DOHH2 (cell line): Measurements from ENCODE around the gene MGP.

Experiments used
- H3F3A ChIP-seq: fragments of 200-600 bp; sonication (generic), shearing (Covaris generic); 2 replicates; pipeline ENCODE4 v1.6.0; 2016; ENCODE audit warnings: antibody characterized with exemption, mild to moderate bottlenecking; ENCODE audit not compliant: control insufficient read depth, insufficient read depth
- H3K27ac ChIP-seq: fragments of 200-600 bp; sonication (generic); 2 replicates; pipeline ENCODE4 v1.5.1; 2014; ENCODE audit warnings: low read depth, mild to moderate bottlenecking, low read length, moderate library complexity
- H3K27me3 ChIP-seq: fragments of 200-600 bp; sonication (generic); 2 replicates; pipeline ENCODE4 v1.6.1; 2014; ENCODE audit warnings: mild to moderate bottlenecking, low read length, mixed read lengths; ENCODE audit not compliant: control insufficient read depth
- H3K36me3 ChIP-seq: fragments of 200-600 bp; sonication (generic); 2 replicates; pipeline ENCODE4 v1.6.1; 2014; ENCODE audit warnings: mild to moderate bottlenecking, low read length, moderate library complexity, mixed read lengths; ENCODE audit not compliant: control insufficient read depth
- H3K4me1 ChIP-seq: fragments of 200-600 bp; sonication (generic); 2 replicates; pipeline ENCODE4 v1.6.1; 2014; ENCODE audit warnings: mild to moderate bottlenecking, low read length, mixed read lengths; ENCODE audit not compliant: control insufficient read depth
- H3K4me2 ChIP-seq: fragments of 200-600 bp; sonication (generic); 2 replicates; pipeline ENCODE4 v1.6.0; 2014; ENCODE audit warnings: mild to moderate bottlenecking, low read length, moderate library complexity
- H3K4me3 ChIP-seq: fragments of 200-600 bp; sonication (generic); 2 replicates; pipeline ENCODE4 v1.5.1; 2014; ENCODE audit warnings: mild to moderate bottlenecking, low read length, mixed read lengths
- H3K79me2 ChIP-seq: fragments of 200-600 bp; sonication (generic); 2 replicates; pipeline ENCODE4 v1.6.1; 2014; ENCODE audit warnings: mild to moderate bottlenecking, low read length, mixed read lengths; ENCODE audit not compliant: control insufficient read depth
- H3K9me2 ChIP-seq: fragments of 200-600 bp; sonication (generic); replicated peaks from 2 replicates; pipeline ENCODE4 v1.6.1; 2014; ENCODE audit warnings: mild to moderate bottlenecking, low read length, mixed read lengths; ENCODE audit not compliant: control insufficient read depth
- H3K9me3 ChIP-seq: fragments of 200-600 bp; sonication (generic); 2 replicates; pipeline ENCODE4 v1.6.1; 2014; ENCODE audit warnings: antibody characterized with exemption, low read length, mixed read lengths; ENCODE audit not compliant: control insufficient read depth, insufficient read depth
- H4K20me1 ChIP-seq: fragments of 200-600 bp; sonication (generic); 2 replicates; pipeline ENCODE4 v1.6.0; 2014; ENCODE audit warnings: low read depth, mild to moderate bottlenecking, antibody characterized with exemption, low read length, moderate library complexity; ENCODE audit not compliant: control insufficient read depth, insufficient read depth
- CTCF ChIP-seq: fragments of 200-600 bp; sonication (generic); IDR thresholded peaks from one replicate; pipeline ENCODE4 v1.5.1; 2014; ENCODE audit warnings: antibody characterized with exemption, mild to moderate bottlenecking, low read depth, low read length; ENCODE audit not compliant: poor library complexity, severe bottlenecking
- EZH2phosphoT487 ChIP-seq: fragments of 200-600 bp; sonication (generic); IDR thresholded peaks from 2 replicates; pipeline ENCODE4 v1.6.1; 2017; ENCODE audit warnings: borderline replicate concordance, mild to moderate bottlenecking, antibody characterized with exemption, low read length, moderate library complexity, mixed read lengths

The MGP gene

GRCh38 chr12:14902465-14902864, 16.8 kb upstream of the MGP start:
- Histone ChIP-seq H3K79me2 (no peaks in the 10 kb centered on the region), H3K27ac (no peak overlapping the region), H3K9me2 (no peaks in the 10 kb centered on the region), H3K36me3 (no peaks in the 10 kb centered on the region), H3K9me3 (no peaks in the 10 kb centered on the region), H3K4me2 (no peak overlapping the region), H4K20me1 (no peaks in the 10 kb centered on the region), H3K4me3 (no peak overlapping the region), H3F3A (no peaks in the 10 kb centered on the region), H3K27me3 (no peaks in the 10 kb centered on the region), H3K4me1 (no peaks in the 10 kb centered on the region)
- no peak for TF ChIP-seq EZH2phosphoT487
- no peak for TF ChIP-seq CTCF

- Histone ChIP-seq H4K20me1 (no peaks in the 10 kb centered on the region), H3K79me2 (no peaks in the 10 kb centered on the region), H3K4me3 (no peak overlapping the region), H3K27ac (no peak overlapping the region), H3K4me2 (no peak overlapping the region), H3K9me3 (no peaks in the 10 kb centered on the region), H3K27me3 (no peaks in the 10 kb centered on the region), H3K36me3 (no peaks in the 10 kb centered on the region), H3K9me2 (no peaks in the 10 kb centered on the region), H3K4me1 (no peaks in the 10 kb centered on the region), H3F3A (no peaks in the 10 kb centered on the region)
- TF ChIP-seq EZH2phosphoT487 (no peak), CTCF (no peak)
Observed at GRCh38 chr12:14901228-14901562, 15.5 kb upstream of the MGP start.

GRCh38 chr12:14900521-14901227, 15.0 kb upstream of the MGP start:
- Histone ChIP-seq H3K4me2 (no peak overlapping the region), H3K9me2 (no peaks in the 10 kb centered on the region), H3K79me2 (no peaks in the 10 kb centered on the region), H3K27ac (no peak overlapping the region), H4K20me1 (no peaks in the 10 kb centered on the region), H3F3A (no peaks in the 10 kb centered on the region), H3K36me3 (no peaks in the 10 kb centered on the region), H3K4me1 (no peaks in the 10 kb centered on the region), H3K4me3 (no peak overlapping the region), H3K9me3 (no peaks in the 10 kb centered on the region), H3K27me3 (no peaks in the 10 kb centered on the region)
- TF ChIP-seq CTCF, result no peak
- TF ChIP-seq EZH2phosphoT487, result no peak
